SU-DHL-6 (cell line): Measurements from ENCODE around the gene ALK.

Source experiments
- H2AFZ ChIP-seq: fragments of 200-600 bp; sonication (generic); 2 replicates; pipeline ENCODE4 v1.6.1; 2014; ENCODE audit warnings: low read depth, mild to moderate bottlenecking, moderate library complexity, mixed read lengths, antibody characterized with exemption, low read length; ENCODE audit not compliant: severe bottlenecking
- H3F3A ChIP-seq: fragments of 200-600 bp; shearing (Covaris generic); 2 replicates; pipeline ENCODE4 v1.6.0; 2016; ENCODE audit warnings: antibody characterized with exemption, mild to moderate bottlenecking; ENCODE audit not compliant: insufficient read depth
- H3K27ac ChIP-seq: fragments of 200-600 bp; sonication (generic); 2 replicates; pipeline ENCODE4 v1.5.1; 2016; ENCODE audit warnings: low read depth, mild to moderate bottlenecking, low read length, moderate library complexity, mixed read lengths
- H3K27me3 ChIP-seq: fragments of 200-600 bp; sonication (generic), shearing (Covaris generic); 2 replicates; pipeline ENCODE4 v1.6.0; 2014; ENCODE audit warnings: mild to moderate bottlenecking, low read length
- H3K36me3 ChIP-seq: fragments of 200-600 bp; sonication (generic); 2 replicates; pipeline ENCODE4 v1.6.1; 2014; ENCODE audit warnings: mild to moderate bottlenecking, low read length, mixed read lengths
- H3K4me2 ChIP-seq: fragments of 300-600, 200-600 bp; shearing (Covaris generic), sonication (generic); 2 replicates; pipeline ENCODE4 v1.6.0; 2014; ENCODE audit warnings: low read length, low read depth, mild to moderate bottlenecking; ENCODE audit not compliant: poor library complexity, severe bottlenecking
- H3K4me3 ChIP-seq: fragments of 200-600 bp; sonication (generic); 2 replicates; pipeline ENCODE4 v1.5.1; 2014; ENCODE audit warnings: antibody characterized with exemption, low read length, mild to moderate bottlenecking, mixed read lengths; ENCODE audit not compliant: insufficient read depth, poor library complexity, severe bottlenecking
- H3K79me2 ChIP-seq: fragments of 200-600 bp; sonication (generic); 2 replicates; pipeline ENCODE4 v1.6.1; 2014; ENCODE audit warnings: mild to moderate bottlenecking, low read length, moderate library complexity; ENCODE audit not compliant: insufficient read depth
- H3K9ac ChIP-seq: fragments of 200-600 bp; sonication (generic); 2 replicates; pipeline ENCODE4 v1.7.0; 2014; ENCODE audit warnings: mild to moderate bottlenecking, low read length
- H3K9me2 ChIP-seq: fragments of 200-600 bp; sonication (generic); replicated peaks from 2 replicates; pipeline ENCODE4 v1.6.1; 2014; ENCODE audit warnings: low read length; ENCODE audit not compliant: insufficient read depth
- H3K9me3 ChIP-seq: fragments of 200-600 bp; sonication (generic); 2 replicates; pipeline ENCODE4 v1.6.1; 2014; ENCODE audit warnings: low read length, mixed read lengths; ENCODE audit not compliant: insufficient read depth
- H4K20me1 ChIP-seq: fragments of 200-600 bp; sonication (generic); 2 replicates; pipeline ENCODE4 v1.6.1; 2014; ENCODE audit warnings: low read depth, mild to moderate bottlenecking, antibody characterized with exemption, low read length, moderate library complexity, mixed read lengths
- CTCF ChIP-seq: fragments of 200-600 bp; sonication (generic); IDR thresholded peaks from one replicate; pipeline ENCODE4 v1.5.1; 2017; ENCODE audit warnings: antibody characterized with exemption, mild to moderate bottlenecking, low read length, moderate library complexity; ENCODE audit not compliant: insufficient read depth, poor library complexity, severe bottlenecking
- EZH2phosphoT487 ChIP-seq: fragments of 200-600 bp; sonication (generic), shearing (Covaris generic); conservative IDR thresholded peaks from 2 replicates; pipeline ENCODE4 v1.6.1; 2018; ENCODE audit warnings: mild to moderate bottlenecking, antibody characterized with exemption, low read length, moderate library complexity, mixed read lengths

The ALK gene

GRCh38 chr2:29628862-29629261 is 292.5 kb downstream of the ALK start:
- Histone ChIP-seq H3K79me2 (no peaks in the 10 kb centered on the region), H3K27ac (no peak overlapping the region), H4K20me1 (no peaks in the 10 kb centered on the region), H3K36me3 (no peaks in the 10 kb centered on the region), H3F3A (no peaks in the 10 kb centered on the region), H3K9me3 (no peaks in the 10 kb centered on the region), H3K9me2 (no peaks in the 10 kb centered on the region), H3K4me2 (no peak overlapping the region), H3K4me3 (no peak overlapping the region), H3K27me3 (0 out of 2 replicates have a peak, but pooled peaks cover 2% of the 10 kb centered on the region), H3K9ac (no peak overlapping the region), H2AFZ (no peak overlapping the region)
- no peak for TF ChIP-seq CTCF
- no peak for TF ChIP-seq EZH2phosphoT487

GRCh38 chr2:29628108-29628745 is 293.2 kb downstream of the ALK start:
- Histone ChIP-seq H3K4me3 (no peak overlapping the region), H4K20me1 (no peaks in the 10 kb centered on the region), H3K4me2 (no peak overlapping the region), H3F3A (no peaks in the 10 kb centered on the region), H3K9me3 (no peaks in the 10 kb centered on the region), H3K9me2 (no peaks in the 10 kb centered on the region), H3K27ac (no peak overlapping the region), H3K27me3 (0 out of 2 replicates have a peak, but pooled peaks cover 2% of the 10 kb centered on the region), H2AFZ (no peak overlapping the region), H3K36me3 (no peaks in the 10 kb centered on the region), H3K79me2 (no peaks in the 10 kb centered on the region), H3K9ac (no peak overlapping the region)
- no peak for TF ChIP-seq CTCF
- no peak for TF ChIP-seq EZH2phosphoT487

- Histone ChIP-seq H3K27me3 (0 out of 2 replicates have a peak, but pooled peaks cover 2% of the 10 kb centered on the region), H3K27ac (no peak overlapping the region)
Observed at GRCh38 chr2:29627279-29627711, 294.1 kb downstream of the ALK start.

More at GRCh38 chr2:29627279-29627711, 294.1 kb downstream of the ALK start:
- TF ChIP-seq CTCF (no peak), EZH2phosphoT487 (no peak)
- Histone ChIP-seq H3K9ac (no peak overlapping the region), H3K9me3 (no peaks in the 10 kb centered on the region), H4K20me1 (no peaks in the 10 kb centered on the region), H3K9me2 (no peaks in the 10 kb centered on the region), H3K4me3 (no peak overlapping the region), H3K36me3 (no peaks in the 10 kb centered on the region), H3K4me2 (no peak overlapping the region), H3F3A (no peaks in the 10 kb centered on the region), H2AFZ (no peak overlapping the region), H3K79me2 (no peaks in the 10 kb centered on the region)
